COLO668 (cell line): Measurements from ENCODE around the gene FGF7.
"Not testable (repeated sequence)": the region's sequence is repeated elsewhere in the genome, so short reads cannot be mapped to it uniquely, and the experiment has no call there.

ENCODE experiments used
- DNase-seq: peaks from one replicate; lab custom pipeline; 2025; ENCODE audit not compliant: unreplicated experiment; lab: John Stamatoyannopoulos, UW

The FGF7 gene

GRCh38 chr15:49423021-49423420 is at the start of gene FGF7:
TSS of gene FGF7 (plus strand) at chr15:49423242. CDS start at chr15:49424298, 1,056 bp downstream.
- DNase-seq, result no peak

GRCh38 chr15:49379996-49380395 is 43.0 kb upstream of the FGF7 start:
- no peak for DNase-seq

- no peak for DNase-seq
Observed at GRCh38 chr15:49380912-49381311, 42.1 kb upstream of the FGF7 start.

GRCh38 chr15:49382394-49382793 is 40.6 kb upstream of the FGF7 start:
- no peak for DNase-seq

- no peak for DNase-seq
Observed at GRCh38 chr15:49383266-49383665, 39.8 kb upstream of the FGF7 start.

GRCh38 chr15:49387471-49387870 is 35.6 kb upstream of the FGF7 start:
- DNase-seq, result no peak

- not testable (repeated sequence) for DNase-seq
Observed at GRCh38 chr15:49402515-49403296, 20.3 kb upstream of the FGF7 start.

GRCh38 chr15:49406352-49407118 is 16.5 kb upstream of the FGF7 start:
- DNase-seq, result no peak

GRCh38 chr15:49410641-49411040 is 12.4 kb upstream of the FGF7 start:
- no peak for DNase-seq

- DNase-seq, result no peak
Observed at GRCh38 chr15:49412797-49413196, 10.2 kb upstream of the FGF7 start.

- DNase-seq, result no peak
Observed at GRCh38 chr15:49415149-49415548, 7.9 kb upstream of the FGF7 start.

GRCh38 chr15:49415638-49416037 is 7.4 kb upstream of the FGF7 start:
- no peak for DNase-seq

- DNase-seq, result no peak
Observed at GRCh38 chr15:49418811-49419210, 4.2 kb upstream of the FGF7 start.

GRCh38 chr15:49421991-49422390 is 1.1 kb upstream of the FGF7 start:
- DNase-seq, result peak; percentile 24

GRCh38 chr15:49423901-49424550 is 984 bp downstream of the FGF7 start:
- no peak for DNase-seq

- DNase-seq, result no peak
Observed at GRCh38 chr15:49424954-49425353, 1.9 kb downstream of the FGF7 start.

GRCh38 chr15:49427372-49427771 is 4.3 kb downstream of the FGF7 start:
- no peak for DNase-seq

- no peak for DNase-seq
Observed at GRCh38 chr15:49428409-49429095, 5.5 kb downstream of the FGF7 start.

GRCh38 chr15:49430046-49430445 is 7.0 kb downstream of the FGF7 start:
- DNase-seq, result no peak

GRCh38 chr15:49435174-49435573 is 12.1 kb downstream of the FGF7 start:
- DNase-seq, result no peak

- DNase-seq, result no peak
Observed at GRCh38 chr15:49436751-49437150, 13.7 kb downstream of the FGF7 start.
